IMR-90 (cell line): ENCODE measurements around the gene IFIT2. TPM values are rescaled to one million over a fixed set of nuclear protein-coding genes. Genes with fewer than 3 reads are reported as not detected.

Source experiments
- ATAC-seq: fragments of 200-7000 bp; cut with Tn5 transposase; 2 replicates; pipeline ENCODE4 v1.9.1; 2020; ENCODE audit warnings: low read depth, mild to moderate bottlenecking, moderate library complexity
- BruUV-seq: library from RNA; stranded (reverse); fragments of 400-500 nt; replicated peaks from 2 replicates; lab custom pipeline; 2021; lab: Mats Ljungman, UMichigan
- CTCF ChIA-PET: fragments of 300-600 bp; formaldehyde crosslinking; extraction: SDS; loops from one replicate; lab custom pipeline; 2021; ENCODE audit warnings: antibody characterized with exemption; lab: Yijun Ruan, JAX
- POLR2A ChIA-PET: fragments of 300-600 bp; sonication (Branson Sonifier 250); formaldehyde crosslinking; loops from one replicate; lab custom pipeline; 2022; ENCODE audit warnings: antibody characterized with exemption; ENCODE audit not compliant: unreplicated experiment; lab: Charles Lee
- DNase-seq: peaks from one replicate; pipeline ENCODE4 v3.0.0; 2013
- H2AFZ ChIP-seq: replicated peaks from 2 replicates; pipeline ENCODE3; 2013; ENCODE audit warnings: low read length, mild to moderate bottlenecking; ENCODE audit not compliant: poor library complexity
- H2AK5ac ChIP-seq: 2 replicates; pipeline ENCODE4 v1.6.1; 2013; ENCODE audit warnings: low read depth, low read length, inconsistent platforms
- H2AK9ac ChIP-seq: replicated peaks from 2 replicates; pipeline ENCODE3; 2013; ENCODE audit warnings: mild to moderate bottlenecking, low read depth, low read length, moderate library complexity; ENCODE audit not compliant: poor library complexity
- H2BK120ac ChIP-seq: 2 replicates; pipeline ENCODE4 v1.6.1; 2013; ENCODE audit warnings: low read depth, low read length, inconsistent platforms
- H2BK15ac ChIP-seq: 3 replicates; pipeline ENCODE4 v1.6.1; 2013; ENCODE audit warnings: low read depth, low read length, inconsistent platforms
- H2BK20ac ChIP-seq: 2 replicates; pipeline ENCODE4 v1.6.1; 2013; ENCODE audit warnings: low read depth, mild to moderate bottlenecking, inconsistent platforms, low read length, moderate library complexity
- H2BK5ac ChIP-seq: 2 replicates; pipeline ENCODE4 v1.6.1; 2013; ENCODE audit warnings: mild to moderate bottlenecking, low read depth, low read length, inconsistent platforms; ENCODE audit not compliant: poor library complexity, severe bottlenecking
- H3K14ac ChIP-seq: replicated peaks from 2 replicates; pipeline ENCODE4 v1.6.1; 2013; ENCODE audit warnings: low read depth, low read length, inconsistent platforms
- H3K18ac ChIP-seq: 2 replicates; pipeline ENCODE4 v1.6.1; 2013; ENCODE audit warnings: low read depth, low read length, control low read depth
- H3K23ac ChIP-seq: 2 replicates; pipeline ENCODE4 v1.6.1; 2013; ENCODE audit warnings: low read depth, low read length, inconsistent platforms
- H3K27ac ChIP-seq: 2 replicates; pipeline ENCODE4 v1.5.1; 2013; ENCODE audit warnings: mild to moderate bottlenecking, control low read depth, low read length; ENCODE audit not compliant: insufficient read depth
- H3K27me3 ChIP-seq: 2 replicates; pipeline ENCODE4 v1.6.1; 2013; ENCODE audit warnings: low read length; ENCODE audit not compliant: control insufficient read depth, insufficient read depth
- H3K36me3 ChIP-seq: 2 replicates; pipeline ENCODE4 v1.6.1; 2013; ENCODE audit warnings: low read length, mixed read lengths; ENCODE audit not compliant: control insufficient read depth, insufficient read depth
- H3K4ac ChIP-seq: 2 replicates; pipeline ENCODE4 v1.6.1; 2013; ENCODE audit warnings: low read depth, low read length, inconsistent platforms
- H3K4me1 ChIP-seq: 2 replicates; pipeline ENCODE4 v1.6.1; 2013; ENCODE audit warnings: low read length, mixed read lengths; ENCODE audit not compliant: control insufficient read depth, insufficient read depth
- H3K4me2 ChIP-seq: 2 replicates; pipeline ENCODE4 v1.6.1; 2013; ENCODE audit warnings: low read depth, mild to moderate bottlenecking, control low read depth, low read length, moderate library complexity
- H3K4me3 ChIP-seq: 2 replicates; pipeline ENCODE4 v1.5.1; 2013; ENCODE audit warnings: low read depth, mild to moderate bottlenecking, control low read depth, low read length, moderate library complexity; ENCODE audit not compliant: insufficient read depth
- H3K56ac ChIP-seq: 2 replicates; pipeline ENCODE4 v1.6.1; 2013; ENCODE audit warnings: low read length, inconsistent platforms; ENCODE audit not compliant: insufficient read depth; ENCODE audit errors: extremely low read depth
- H3K79me1 ChIP-seq, 2 experiments: 2 replicates each; pipeline ENCODE4 v1.6.1; 2013; ENCODE audit warnings: low read length in 2 of 2, inconsistent platforms in 1 of 2, low read depth in 1 of 2
- H3K9ac ChIP-seq: 2 replicates; pipeline ENCODE4 v1.6.1; 2013; ENCODE audit warnings: low read depth, low read length, control low read depth
- H3K9me1 ChIP-seq: 2 replicates; pipeline ENCODE4 v1.6.1; 2013; ENCODE audit warnings: low read length, inconsistent platforms; ENCODE audit not compliant: insufficient read depth
- H3K9me3 ChIP-seq: 2 replicates; pipeline ENCODE4 v1.6.1; 2013; ENCODE audit warnings: low read length; ENCODE audit not compliant: control insufficient read depth, insufficient read depth
- H4K20me1 ChIP-seq: 2 replicates; pipeline ENCODE4 v1.6.1; 2013; ENCODE audit warnings: low read length, inconsistent platforms; ENCODE audit not compliant: insufficient read depth
- H4K5ac ChIP-seq: 2 replicates; pipeline ENCODE4 v1.6.1; 2013; ENCODE audit warnings: mild to moderate bottlenecking, low read depth, low read length, control low read depth
- H4K8ac ChIP-seq, 2 experiments: 2 replicates each; pipeline ENCODE4 v1.6.1; 2013; ENCODE audit warnings: low read depth in 2 of 2, low read length in 2 of 2, control low read depth in 1 of 2, inconsistent platforms in 1 of 2
- H4K91ac ChIP-seq: 2 replicates; pipeline ENCODE4 v1.6.1; 2013; ENCODE audit warnings: low read depth, low read length, inconsistent platforms; ENCODE audit not compliant: insufficient read depth
- MAZ ChIP-seq: IDR thresholded peaks from 2 replicates; pipeline ENCODE4 v1.6.1; 2012; ENCODE audit warnings: low read depth, mild to moderate bottlenecking, low read length, improper control_type of control experiment, moderate library complexity, borderline replicate concordance
- WGBS, 2 experiments: methylation state at CpG; one replicate each; pipeline versions ENCODE4 v1.1.5 to v1.1.7; 2013; ENCODE audit warnings: missing lambda C conversion rate in 2 of 2; ENCODE audit not compliant: insufficient read length in 1 of 2; ENCODE audit errors: extremely low coverage in 2 of 2; 5-methylcytosine and 5-hydroxymethylcytosine counted together
- dilution Hi-C: fragments of 300-500 bp; cut with HindIII; formaldehyde crosslinking; loops from one replicate; pipeline ENCODE4 v1.14.3; 2018; ENCODE audit warnings: low sequenced_read_pairs; ENCODE audit not compliant: unreplicated experiment
- in situ Hi-C: fragments of 300-500 bp; cut with MboI; formaldehyde crosslinking; loops from 3 replicates; pipeline ENCODE4 v1.14.3; 2019; ENCODE audit warnings: low sequenced_read_pairs, inconsistent platforms, mixed read lengths
- intact Hi-C: fragments of 100-400 bp; cut with micrococcal nuclease; formaldehyde crosslinking; loops from 2 replicates; pipeline ENCODE4 v1.10.0; 2022
- polyA plus RNA-seq, 3 experiments: library from polyadenylated mRNA; depleted of rRNA; stranded (reverse); fragments of >200 nt; gene quantifications; 2 replicates each; pipeline ENCODE4 v1.2.3, GENCODE V29; 2012; ENCODE audit warnings: low replicate concordance in 1 of 3
- total RNA-seq: library from RNA; depleted of rRNA; stranded (reverse); fragments of >200 nt; gene quantifications from 2 replicates; pipeline ENCODE4 v1.2.3, GENCODE V29; 2012

IFIT2 gene
- total and polyA plus RNA-seq, 2 of the 4 experiments (the other 2 are of a cell fraction): 1.1 to 2.2 TPM

- no peak overlapping the region for H2BK120ac ChIP-seq
- no peak overlapping the region for H3K4me2 ChIP-seq
- H3K36me3 ChIP-seq: no peaks in the 10 kb centered on the region
- no peak for TF ChIP-seq MAZ
- no peak overlapping the region for H2BK5ac ChIP-seq
- no peaks in the 10 kb centered on the region for H4K20me1 ChIP-seq
- H3K9me3 ChIP-seq: no peaks in the 10 kb centered on the region
- no peak overlapping the region for H4K5ac ChIP-seq
- no peak for ATAC-seq
- H2BK20ac ChIP-seq: no peak overlapping the region
- no peak overlapping the region for H3K9ac ChIP-seq
- no peak overlapping the region for H3K14ac ChIP-seq
- peaks cover 12% of the 10 kb centered on the region for H3K4me1 ChIP-seq
- dilution Hi-C loops: no loop called here
- no peak overlapping the region for H3K56ac ChIP-seq
- DNase-seq: no peak
- peaks cover 2 to 4% of the 10 kb centered on the region in 2 experiments; a peak in 1 of 4 replicates for H3K79me1 ChIP-seq
- no peak overlapping the region for H3K4ac ChIP-seq
- no TSS peak for BruUV-seq
- no peak overlapping the region for H4K8ac ChIP-seq
- no peak overlapping the region for H4K91ac ChIP-seq
- H3K18ac ChIP-seq: no peak overlapping the region
- H3K27me3 ChIP-seq: no peaks in the 10 kb centered on the region
- in situ Hi-C loops: no loop called here
- no peak overlapping the region for H3K23ac ChIP-seq
- ChIA-PET CTCF (no interaction called here), POLR2A (no interaction called here)
- H3K4me3 ChIP-seq: no peak overlapping the region
- no peak overlapping the region for H2AFZ ChIP-seq
- H2AK9ac ChIP-seq: no peak overlapping the region
- H3K9me1 ChIP-seq: no peaks in the 10 kb centered on the region; the same call in 1 of the 2 replicates
- no peak overlapping the region for H3K27ac ChIP-seq
- no peak overlapping the region for H2BK15ac ChIP-seq
- no CpG with 5 or more reads among the region's 4 CpGs for WGBS, 2 experiments
- intact Hi-C loops: loop anchor here (5.0 kb wide), 1 partner anchor 447 kb away; the partner anchor contains the start of gene ANKRD22
- no peak overlapping the region for H2AK5ac ChIP-seq
Measured at GRCh38 chr10:89299031-89299430, 2.8 kb upstream of the IFIT2 start.
